DOHH2 (cell line): Measurements from ENCODE around the gene TNFRSF19.

ENCODE experiments used
- EZH2phosphoT487 ChIP-seq: fragments of 200-600 bp; sonication (generic); IDR thresholded peaks from 2 replicates; pipeline ENCODE4 v1.6.1; 2017; ENCODE audit warnings: borderline replicate concordance, mild to moderate bottlenecking, antibody characterized with exemption, low read length, moderate library complexity, mixed read lengths
- TF ChIP-seq, protein P1 (sequence below): fragments of 200-600 bp; sonication (generic); IDR thresholded peaks from one replicate; pipeline ENCODE4 v1.5.1; 2014; ENCODE audit warnings: antibody characterized with exemption, mild to moderate bottlenecking, low read depth, low read length; ENCODE audit not compliant: poor library complexity, severe bottlenecking

DNA sequence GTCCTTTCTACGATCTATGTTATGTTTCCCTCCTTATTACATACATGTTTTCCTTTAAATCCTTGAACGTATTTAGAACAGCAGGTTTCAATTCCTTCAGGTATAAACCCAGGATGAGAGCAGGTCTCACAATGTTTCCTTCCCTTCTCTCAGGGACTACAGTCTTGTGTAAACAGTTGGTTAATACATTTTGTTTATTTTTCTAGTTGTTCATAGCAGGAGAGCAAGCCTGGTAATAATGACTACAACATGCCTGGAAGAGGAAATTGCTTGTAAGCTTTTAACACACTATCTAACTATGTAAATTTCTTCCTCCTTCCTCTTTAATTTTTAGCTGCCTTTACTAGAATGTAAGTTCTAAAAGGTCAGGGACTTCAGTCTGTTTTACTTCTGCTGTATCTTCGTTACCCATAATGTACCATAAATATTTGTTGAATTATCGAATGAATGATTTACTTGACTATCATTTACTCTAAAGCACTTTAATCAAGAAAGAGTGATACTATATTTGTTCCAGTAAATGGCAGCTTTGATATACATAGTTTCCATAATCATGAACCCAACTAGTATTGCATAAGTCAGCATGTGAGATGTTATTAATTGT, 28.9 kb upstream of the TNFRSF19 start:
- TF ChIP-seq, protein P1, sequence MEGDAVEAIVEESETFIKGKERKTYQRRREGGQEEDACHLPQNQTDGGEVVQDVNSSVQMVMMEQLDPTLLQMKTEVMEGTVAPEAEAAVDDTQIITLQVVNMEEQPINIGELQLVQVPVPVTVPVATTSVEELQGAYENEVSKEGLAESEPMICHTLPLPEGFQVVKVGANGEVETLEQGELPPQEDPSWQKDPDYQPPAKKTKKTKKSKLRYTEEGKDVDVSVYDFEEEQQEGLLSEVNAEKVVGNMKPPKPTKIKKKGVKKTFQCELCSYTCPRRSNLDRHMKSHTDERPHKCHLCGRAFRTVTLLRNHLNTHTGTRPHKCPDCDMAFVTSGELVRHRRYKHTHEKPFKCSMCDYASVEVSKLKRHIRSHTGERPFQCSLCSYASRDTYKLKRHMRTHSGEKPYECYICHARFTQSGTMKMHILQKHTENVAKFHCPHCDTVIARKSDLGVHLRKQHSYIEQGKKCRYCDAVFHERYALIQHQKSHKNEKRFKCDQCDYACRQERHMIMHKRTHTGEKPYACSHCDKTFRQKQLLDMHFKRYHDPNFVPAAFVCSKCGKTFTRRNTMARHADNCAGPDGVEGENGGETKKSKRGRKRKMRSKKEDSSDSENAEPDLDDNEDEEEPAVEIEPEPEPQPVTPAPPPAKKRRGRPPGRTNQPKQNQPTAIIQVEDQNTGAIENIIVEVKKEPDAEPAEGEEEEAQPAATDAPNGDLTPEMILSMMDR: no peak
- no peak for TF ChIP-seq EZH2phosphoT487
